Endothelial cell of umbilical vein (primary cell): ENCODE measurements around the gene EBLN1. TPM values are rescaled to one million over a fixed set of nuclear protein-coding genes. Genes with fewer than 3 reads are reported as not detected.

Experiments used
- BruUV-seq: library from RNA; stranded (reverse); fragments of 400-500 nt; replicated peaks from 2 replicates; lab custom pipeline; 2021; lab: Mats Ljungman, UMichigan
- CTCF ChIA-PET: fragments of 300-600, 350-600 bp; sonication (Branson Sonifier 250); formaldehyde crosslinking; loops from one replicate; lab custom pipeline; 2021; ENCODE audit warnings: antibody characterized with exemption, inconsistent platforms; lab: Charles Lee
- POLR2A ChIA-PET: fragments of 300-600, 350-600 bp; sonication (Branson Sonifier 250); formaldehyde crosslinking; loops from one replicate; lab custom pipeline; 2021; ENCODE audit warnings: antibody characterized with exemption, inconsistent platforms; lab: Charles Lee
- DNase-seq: peaks from one replicate; pipeline ENCODE4 v3.0.0-alpha.2; 2011; ENCODE audit warnings: low read depth, low spot score
- FAIRE-seq: peaks from 2 replicates; lab custom pipeline; 2011; peaks lifted over from hg19 to GRCh38; lab: Jason Lieb, UNC
- H2AFZ ChIP-seq: 2 replicates; pipeline ENCODE4 v1.6.0; 2012; ENCODE audit warnings: low read depth, low read length, control low read depth, inconsistent platforms
- H3K27ac ChIP-seq: 2 replicates; pipeline ENCODE4 v1.5.1; 2011; ENCODE audit warnings: low read depth, mild to moderate bottlenecking, control low read depth, low read length, moderate library complexity; ENCODE audit not compliant: insufficient read depth
- H3K27me3 ChIP-seq, 2 experiments: 2 replicates each; pipeline versions ENCODE4 v1.6.0 to v1.6.1; 2011; ENCODE audit warnings: low read length in 2 of 2, mixed read lengths in 1 of 2; ENCODE audit not compliant: control insufficient read depth in 2 of 2, insufficient read depth in 2 of 2
- H3K36me3 ChIP-seq, 2 experiments: 2 replicates in 1 of 2; 3 replicates in 1 of 2; pipeline ENCODE4 v1.5.1; 2011; ENCODE audit warnings: low read length in 2 of 2, mild to moderate bottlenecking in 1 of 2, moderate library complexity in 1 of 2; ENCODE audit not compliant: control insufficient read depth in 2 of 2, insufficient read depth in 2 of 2; ENCODE audit errors: extremely low read depth in 1 of 2
- H3K4me1 ChIP-seq: 3 replicates; pipeline ENCODE4 v1.5.1; 2011; ENCODE audit warnings: mild to moderate bottlenecking, low read length; ENCODE audit not compliant: control insufficient read depth, insufficient read depth; ENCODE audit errors: extremely low read depth
- H3K4me2 ChIP-seq: 2 replicates; pipeline ENCODE4 v1.6.1; 2011; ENCODE audit warnings: low read length, control low read depth, mixed read lengths; ENCODE audit not compliant: insufficient read depth
- H3K4me3 ChIP-seq, 3 experiments: fragments of 200-600 bp in 1 of 3; sonication (generic), shearing (Covaris generic) in 1 of 3; replicated peaks in 1 of 3; 2 replicates each; pipeline ENCODE4 v1.5.1; 2011 to 2016; ENCODE audit warnings: control low read depth in 3 of 3, low read length in 3 of 3, mild to moderate bottlenecking in 2 of 3, inconsistent platforms in 1 of 3, low read depth in 1 of 3, moderate library complexity in 1 of 3; ENCODE audit not compliant: insufficient read depth in 1 of 3
- H3K79me2 ChIP-seq: 2 replicates; pipeline ENCODE4 v1.6.0; 2012; ENCODE audit warnings: low read length, inconsistent platforms; ENCODE audit not compliant: control insufficient read depth, insufficient read depth
- H3K9ac ChIP-seq: replicated peaks from 2 replicates; pipeline ENCODE3; 2011; ENCODE audit warnings: low read length, control low read depth; ENCODE audit not compliant: insufficient read depth; ENCODE audit errors: extremely low read depth
- H3K9me1 ChIP-seq: replicated peaks from 3 replicates; pipeline ENCODE4 v1.6.0; 2011; ENCODE audit warnings: mild to moderate bottlenecking, low read length; ENCODE audit not compliant: control insufficient read depth, insufficient read depth; ENCODE audit errors: extremely low read depth
- H3K9me3 ChIP-seq: replicated peaks from 2 replicates; pipeline ENCODE4 v1.5.1; 2012; ENCODE audit warnings: low read length, inconsistent platforms; ENCODE audit not compliant: control insufficient read depth, insufficient read depth
- H4K20me1 ChIP-seq: replicated peaks from 2 replicates; pipeline ENCODE3; 2011; ENCODE audit warnings: mild to moderate bottlenecking, low read length; ENCODE audit not compliant: control insufficient read depth, insufficient read depth; ENCODE audit errors: extremely low read depth
- EZH2 ChIP-seq: IDR thresholded peaks from 2 replicates; pipeline ENCODE4 v1.6.1; 2012; ENCODE audit warnings: borderline replicate concordance, low read depth, mild to moderate bottlenecking, moderate library complexity, low read length, inconsistent platforms; ENCODE audit not compliant: severe bottlenecking
- FOS ChIP-seq: IDR thresholded peaks from 2 replicates; pipeline ENCODE4 v1.6.1; 2011; ENCODE audit warnings: mild to moderate bottlenecking, low read length, moderate library complexity, borderline replicate concordance; ENCODE audit not compliant: insufficient read depth
- GATA2 ChIP-seq: IDR thresholded peaks from 2 replicates; pipeline ENCODE4 v1.7.0; 2011; ENCODE audit warnings: low read depth, mild to moderate bottlenecking, moderate library complexity, mixed read lengths, low read length; ENCODE audit not compliant: insufficient read length, insufficient read depth
- JUN ChIP-seq: IDR thresholded peaks from 2 replicates; pipeline ENCODE4 v1.6.1; 2011; ENCODE audit warnings: borderline replicate concordance, low read depth; ENCODE audit not compliant: insufficient read length, insufficient read depth
- MYC ChIP-seq: IDR thresholded peaks from one replicate; pipeline ENCODE4 v1.6.1; 2011; ENCODE audit warnings: mild to moderate bottlenecking, low read depth, low read length
- POLR2A ChIP-seq: IDR thresholded peaks from 2 replicates; pipeline ENCODE4 v1.6.1; 2012; ENCODE audit warnings: low read depth, mild to moderate bottlenecking, control low read depth, low read length
- POLR2AphosphoS5 ChIP-seq: IDR thresholded peaks from 2 replicates; pipeline ENCODE4 v1.6.1; 2012; ENCODE audit warnings: low read depth, mild to moderate bottlenecking, control low read depth, low read length, moderate library complexity; ENCODE audit not compliant: insufficient read depth
- dilution Hi-C: fragments of 300-500 bp; cut with MboI; formaldehyde crosslinking; loops from one replicate; pipeline ENCODE4 v1.15.0; 2019; ENCODE audit warnings: low sequenced_read_pairs; ENCODE audit not compliant: extremely low pct_ligation_motif_present
- intact Hi-C: fragments of 100-400 bp; cut with micrococcal nuclease; formaldehyde crosslinking; loops from one replicate; pipeline ENCODE4 v1.10.0; 2022
- polyA plus RNA-seq, 4 experiments: library from polyadenylated mRNA; depleted of rRNA in 3 of 4; stranded (reverse) in 3 of 4; unstranded in 1 of 4; fragments of >200 nt; gene quantifications; 2 replicates each; pipeline versions ENCODE4 v1.2.1 to v1.2.3, GENCODE V29; 2011 to 2012; ENCODE audit warnings: missing spikeins in 1 of 4
- total RNA-seq: library from RNA; stranded (reverse); gene quantifications from 2 replicates; pipeline ENCODE4 v1.2.3, GENCODE V29; 2021
- TF ChIP-seq, protein P1 (sequence below): IDR thresholded peaks from 2 replicates; pipeline ENCODE4 v1.6.1; 2011; ENCODE audit not compliant: insufficient read depth, insufficient read length
- TF ChIP-seq, protein P2 (sequence below), 2 donors: IDR thresholded peaks; 1 replicate in 1 of 2; 2 replicates in 1 of 2; pipeline ENCODE4 v1.5.1; 2011; ENCODE audit warnings: low read length in 2 of 2, mild to moderate bottlenecking in 2 of 2, moderate library complexity in 2 of 2, control low read depth in 1 of 2, inconsistent platforms in 1 of 2, low read depth in 1 of 2; ENCODE audit not compliant: insufficient read depth in 1 of 2; ENCODE audit errors: extremely low read depth in 1 of 2

The EBLN1 gene
- total and polyA plus RNA-seq, 2 donors (not counting 3 experiments of a cell fraction or from before 2014, with no cell fraction given): not detected

DNA sequence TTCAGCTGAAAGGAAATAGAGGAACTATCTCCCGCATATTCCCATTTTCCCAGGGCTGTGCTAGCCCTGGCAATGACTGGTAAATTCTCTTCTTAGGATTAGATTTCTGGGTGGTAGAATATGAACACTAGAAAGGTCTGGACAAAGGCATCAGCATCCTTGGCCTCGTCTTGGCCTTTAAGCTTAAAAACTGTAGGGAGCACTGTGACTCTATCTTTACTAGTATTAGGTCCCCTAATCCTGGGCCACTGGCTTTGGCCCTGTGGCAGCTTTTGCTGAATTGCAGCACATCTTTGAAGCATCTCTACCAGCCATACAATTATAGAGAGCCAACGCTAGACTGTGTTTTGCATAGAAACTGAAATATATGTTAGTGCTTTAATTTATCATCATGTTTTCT, 41.5 kb upstream of the EBLN1 start:
- H3K27ac ChIP-seq: no peak overlapping the region
- no peaks in the 10 kb centered on the region for H4K20me1 ChIP-seq
- no peak overlapping the region for H3K4me3 ChIP-seq
- peaks cover 12% of the 10 kb centered on the region in 2 experiments for H3K27me3 ChIP-seq
- H3K79me2 ChIP-seq: no peaks in the 10 kb centered on the region
- H3K9me1 ChIP-seq: no peaks in the 10 kb centered on the region
- DNase-seq (no peak), FAIRE-seq (no peak)
- no peak overlapping the region for H3K9ac ChIP-seq
- dilution Hi-C loops (no loop called here), intact Hi-C loops (no loop called here)
- no peaks in the 10 kb centered on the region for H3K4me1 ChIP-seq
- no peak overlapping the region for H3K4me2 ChIP-seq
- H3K36me3 ChIP-seq: no peaks in the 10 kb centered on the region
- no peak overlapping the region for H2AFZ ChIP-seq
- TF ChIP-seq FOS (no peak), GATA2 (no peak), POLR2AphosphoS5 (no peak)
- H3K9me3 ChIP-seq: no peaks in the 10 kb centered on the region
- no TSS peak for BruUV-seq
- ChIA-PET POLR2A (no interaction called here), CTCF (interaction anchor here (0.6 to 1.3 kb wide), 3 partner anchors 10 to 731 kb away, joined by 3 to 4 read pairs (median 4); no protein-coding TSS in a partner anchor)

DNA sequence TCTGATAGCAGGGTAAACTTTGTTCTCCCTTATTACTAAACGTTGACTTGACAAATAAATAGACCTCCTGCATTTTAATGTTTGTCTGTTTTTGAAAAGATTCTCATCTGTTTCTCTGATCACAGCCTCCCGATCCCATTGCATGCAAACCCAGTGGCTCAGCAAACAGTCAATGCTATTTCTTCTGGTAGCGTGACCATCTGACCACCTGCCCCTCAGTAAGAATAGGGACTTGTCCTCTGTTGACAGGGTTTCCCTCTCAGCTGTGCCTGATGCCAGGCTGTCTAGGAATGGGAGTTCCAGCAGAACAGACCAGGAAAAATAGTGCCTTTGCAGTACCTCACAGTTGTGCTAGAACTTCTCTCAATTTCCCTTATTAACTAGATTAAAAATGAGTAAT, 40.7 kb upstream of the EBLN1 start:
- no TSS peak for BruUV-seq
- ChIA-PET POLR2A (no interaction called here), CTCF (interaction anchor here (1.0 to 3.2 kb wide), 4 partner anchors 13 to 731 kb away, joined by 3 to 7 read pairs (median 4); no protein-coding TSS in a partner anchor)
- dilution Hi-C loops: no loop called here
- Histone ChIP-seq H3K27ac (no peak overlapping the region), H3K9ac (no peak overlapping the region), H3K27me3 (peaks cover 12% of the 10 kb centered on the region in 2 experiments), H3K4me1 (no peaks in the 10 kb centered on the region), H3K9me1 (no peaks in the 10 kb centered on the region), H4K20me1 (no peaks in the 10 kb centered on the region), H3K9me3 (no peaks in the 10 kb centered on the region), H3K4me2 (no peak overlapping the region), H2AFZ (no peak overlapping the region), H3K4me3 (no peak overlapping the region), H3K79me2 (no peaks in the 10 kb centered on the region), H3K36me3 (no peaks in the 10 kb centered on the region)
- no peak for DNase-seq
- TF ChIP-seq FOS (no peak), EZH2 (no peak), JUN (no peak), GATA2 (no peak), POLR2A (no peak), POLR2AphosphoS5 (no peak), MYC (no peak)
- TF ChIP-seq, protein P1, sequence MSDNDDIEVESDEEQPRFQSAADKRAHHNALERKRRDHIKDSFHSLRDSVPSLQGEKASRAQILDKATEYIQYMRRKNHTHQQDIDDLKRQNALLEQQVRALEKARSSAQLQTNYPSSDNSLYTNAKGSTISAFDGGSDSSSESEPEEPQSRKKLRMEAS: no peak
- TF ChIP-seq, protein P2, sequence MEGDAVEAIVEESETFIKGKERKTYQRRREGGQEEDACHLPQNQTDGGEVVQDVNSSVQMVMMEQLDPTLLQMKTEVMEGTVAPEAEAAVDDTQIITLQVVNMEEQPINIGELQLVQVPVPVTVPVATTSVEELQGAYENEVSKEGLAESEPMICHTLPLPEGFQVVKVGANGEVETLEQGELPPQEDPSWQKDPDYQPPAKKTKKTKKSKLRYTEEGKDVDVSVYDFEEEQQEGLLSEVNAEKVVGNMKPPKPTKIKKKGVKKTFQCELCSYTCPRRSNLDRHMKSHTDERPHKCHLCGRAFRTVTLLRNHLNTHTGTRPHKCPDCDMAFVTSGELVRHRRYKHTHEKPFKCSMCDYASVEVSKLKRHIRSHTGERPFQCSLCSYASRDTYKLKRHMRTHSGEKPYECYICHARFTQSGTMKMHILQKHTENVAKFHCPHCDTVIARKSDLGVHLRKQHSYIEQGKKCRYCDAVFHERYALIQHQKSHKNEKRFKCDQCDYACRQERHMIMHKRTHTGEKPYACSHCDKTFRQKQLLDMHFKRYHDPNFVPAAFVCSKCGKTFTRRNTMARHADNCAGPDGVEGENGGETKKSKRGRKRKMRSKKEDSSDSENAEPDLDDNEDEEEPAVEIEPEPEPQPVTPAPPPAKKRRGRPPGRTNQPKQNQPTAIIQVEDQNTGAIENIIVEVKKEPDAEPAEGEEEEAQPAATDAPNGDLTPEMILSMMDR (IDR thresholded peaks at IDR 0.05; ENCODE audit: extremely low read depth in 1 of 2, insufficient read depth in 1 of 2, low read depth in 1 of 2, low read length in 2 of 2): no peak
- intact Hi-C loops: no loop called here
- no peak for FAIRE-seq
